ENCODE measurements around the gene CHCHD1. TPM values are rescaled to one million over a fixed set of nuclear protein-coding genes. Genes with fewer than 3 reads are reported as not detected.

The CHCHD1 gene
- total RNA-seq, 1 experiment from 2014 or later = 238 TPM

GRCh38 chr10:73744664-73744975 lies 37.2 kb upstream of the CHCHD1 start:
- Histone ChIP-seq H3K36me3 (ENCODE audit: low read depth, low read length) (peaks cover 23% of the 10 kb centered on the region), H3K9me3 (ENCODE audit: low read length) (no peaks in the 10 kb centered on the region), H3K4me1 (ENCODE audit: insufficient read depth, low read length) (peaks cover 43% of the 10 kb centered on the region), H3K27me3 (ENCODE audit: low read length) (no peaks in the 10 kb centered on the region), H3F3A (ENCODE audit: low read length, unreplicated experiment) (peaks cover 16% of the 10 kb centered on the region), H4K20me1 (ENCODE audit: low read length) (peaks cover 4% of the 10 kb centered on the region; the same call in 1 of the 2 replicates), H2AFZ (ENCODE audit: low read length) (peak overlapping the region; percentile 71), H3K4me3 (ENCODE audit: low read length) (peak overlapping the region; percentile 68), H3K9ac (ENCODE audit: low read length) (peak overlapping the region; percentile 75), H3K79me2 (ENCODE audit: low read length) (peaks cover 66% of the 10 kb centered on the region), H3K9me2 (replicated peaks; ENCODE audit: low read length) (no peaks in the 10 kb centered on the region), H3K4me2 (ENCODE audit: low read length) (peak overlapping the region; percentile 79), H3K27ac (ENCODE audit: low read length) (peak overlapping the region; percentile 64)
- intact Hi-C loops (cut with micrococcal nuclease) = loop anchor here (1.0 to 10.0 kb wide), 6 partner anchors 18 to 330 kb away; partner anchors contain the start of genes ANXA7 and ZSWIM8
- TSS peak; percentile 78 for BruUV-seq (replicated peaks)
- TF ChIP-seq CTCF (conservative IDR thresholded peaks at IDR 0.05; ENCODE audit: low read depth, low read length) (no peak), EZH2 (IDR thresholded peaks at IDR 0.05; ENCODE audit: low read length, unreplicated experiment) (no peak)
- ATAC-seq (peak; percentile 42), DNase-seq (peak; percentile 82)
- POLR2A ChIA-PET (ENCODE audit: unreplicated experiment) = interaction anchor here (0.6 to 1.2 kb wide), 6 partner anchors 12 to 252 kb away, joined by 3 to 5 read pairs (median 4); partner anchors contain the start of gene CHCHD1
- CTCF ChIA-PET = interaction anchor here (0.5 to 1.5 kb wide), 5 partner anchors 16 to 191 kb away, joined by 3 to 5 read pairs (median 3); no protein-coding TSS in a partner anchor

- H3K27me3 ChIP-seq (ENCODE audit: low read length) = no peaks in the 10 kb centered on the region
- intact Hi-C loops (cut with micrococcal nuclease) = loop anchor here (10.0 kb wide), 1 partner anchor 332 kb away; the partner anchor contains the start of gene ANXA7
- H3K4me2 ChIP-seq (ENCODE audit: low read length) = peak overlapping the region; percentile 17
- H3K9ac ChIP-seq (ENCODE audit: low read length) = no peak overlapping the region
- no peaks in the 10 kb centered on the region for H3K9me2 ChIP-seq (replicated peaks; ENCODE audit: low read length)
- peaks cover 84% of the 10 kb centered on the region for H3K79me2 ChIP-seq (ENCODE audit: low read length)
- ATAC-seq = no peak
- no TSS peak for BruUV-seq (replicated peaks)
- no peak overlapping the region for H3K4me3 ChIP-seq (ENCODE audit: low read length)
- CTCF ChIA-PET = no interaction called here
- H3K36me3 ChIP-seq (ENCODE audit: low read depth, low read length) = peaks cover 42% of the 10 kb centered on the region
- no peak overlapping the region for H3K27ac ChIP-seq (ENCODE audit: low read length)
- H3F3A ChIP-seq (ENCODE audit: low read length, unreplicated experiment) = peaks cover 16% of the 10 kb centered on the region
- H4K20me1 ChIP-seq (ENCODE audit: low read length) = peaks cover 19% of the 10 kb centered on the region
- no peaks in the 10 kb centered on the region for H3K9me3 ChIP-seq (ENCODE audit: low read length)
- POLR2A ChIA-PET (ENCODE audit: unreplicated experiment) = interaction anchor here (0.5 to 0.6 kb wide), 2 partner anchors 9 to 33 kb away, joined by 3 to 7 read pairs; no protein-coding TSS in a partner anchor
- TF ChIP-seq EZH2phosphoT487 (IDR thresholded peaks at IDR 0.05; ENCODE audit: borderline replicate concordance, low read length) (no peak), EZH2 (IDR thresholded peaks at IDR 0.05; ENCODE audit: low read length, unreplicated experiment) (no peak), CTCF (conservative IDR thresholded peaks at IDR 0.05; ENCODE audit: low read depth, low read length) (no peak)
- H2AFZ ChIP-seq (ENCODE audit: low read length) = no peak overlapping the region
- peaks cover 35% of the 10 kb centered on the region for H3K4me1 ChIP-seq (ENCODE audit: insufficient read depth, low read length)
- no peak for DNase-seq
These were observed 35.1 kb upstream of the CHCHD1 start for GRCh38 chr10:73746721-73747120.

GRCh38 chr10:73750819-73751218 lies 31.0 kb upstream of the CHCHD1 start:
- Histone ChIP-seq H3K9me3 (ENCODE audit: low read length) (no peaks in the 10 kb centered on the region), H4K20me1 (ENCODE audit: low read length) (peaks cover 21% of the 10 kb centered on the region), H3K9me2 (replicated peaks; ENCODE audit: low read length) (no peaks in the 10 kb centered on the region), H3K36me3 (ENCODE audit: low read depth, low read length) (peaks cover 66% of the 10 kb centered on the region), H3K4me3 (ENCODE audit: low read length) (no peak overlapping the region), H3K4me2 (ENCODE audit: low read length) (no peak overlapping the region), H3F3A (ENCODE audit: low read length, unreplicated experiment) (no peaks in the 10 kb centered on the region), H3K4me1 (ENCODE audit: insufficient read depth, low read length) (peaks cover 7% of the 10 kb centered on the region), H3K9ac (ENCODE audit: low read length) (no peak overlapping the region), H3K27ac (ENCODE audit: low read length) (no peak overlapping the region), H3K27me3 (ENCODE audit: low read length) (no peaks in the 10 kb centered on the region), H2AFZ (ENCODE audit: low read length) (no peak overlapping the region), H3K79me2 (ENCODE audit: low read length) (peaks cover 68% of the 10 kb centered on the region)
- CTCF ChIA-PET = no interaction called here
- POLR2A ChIA-PET (ENCODE audit: unreplicated experiment) = no interaction called here
- TF ChIP-seq EZH2phosphoT487 (IDR thresholded peaks at IDR 0.05; ENCODE audit: borderline replicate concordance, low read length) (no peak), EZH2 (IDR thresholded peaks at IDR 0.05; ENCODE audit: low read length, unreplicated experiment) (no peak), CTCF (conservative IDR thresholded peaks at IDR 0.05; ENCODE audit: low read depth, low read length) (no peak)
- BruUV-seq (replicated peaks) = no TSS peak
- DNase-seq (no peak), ATAC-seq (no peak)
- intact Hi-C loops (cut with micrococcal nuclease) = no loop called here

All from PC-3 (cell line).